ENCODE data around the gene CCNE1.
"Not testable (repeated sequence)": the region's sequence is repeated elsewhere in the genome, so short reads cannot be mapped to it uniquely, and the experiment has no call there.

Gene CCNE1

GRCh38 chr19:29795461-29796172 is 16.2 kb upstream of the CCNE1 start:
- Histone ChIP-seq H3K27me3 (ENCODE audit: insufficient read depth, low read length) (no peaks in the 10 kb centered on the region), H3K9me3 (ENCODE audit: low read length) (no peaks in the 10 kb centered on the region), H3K4me3 (ENCODE audit: low read length) (no peak overlapping the region), H3K4me1 (ENCODE audit: insufficient read depth, low read length) (peaks cover 2% of the 10 kb centered on the region), H3K36me3 (ENCODE audit: insufficient read depth, low read length) (no peaks in the 10 kb centered on the region), H2AFZ (ENCODE audit: low read depth, low read length) (no peak overlapping the region)

- no peaks in the 10 kb centered on the region for H3K9me3 ChIP-seq (ENCODE audit: low read length)
- H3K4me3 ChIP-seq (ENCODE audit: low read length): no peak overlapping the region
- H3K36me3 ChIP-seq (ENCODE audit: insufficient read depth, low read length): no peaks in the 10 kb centered on the region
- no peaks in the 10 kb centered on the region for H3K27me3 ChIP-seq (ENCODE audit: insufficient read depth, low read length)
- H3K4me1 ChIP-seq (ENCODE audit: insufficient read depth, low read length): peaks cover 2% of the 10 kb centered on the region
- no peak overlapping the region for H2AFZ ChIP-seq (ENCODE audit: low read depth, low read length)
Measured at GRCh38 chr19:29796173-29796573, 15.6 kb upstream of the CCNE1 start.

- Histone ChIP-seq H3K36me3 (ENCODE audit: insufficient read depth, low read length) (no peaks in the 10 kb centered on the region), H3K4me1 (ENCODE audit: insufficient read depth, low read length) (peaks cover 2% of the 10 kb centered on the region), H3K27me3 (ENCODE audit: insufficient read depth, low read length) (no peaks in the 10 kb centered on the region), H2AFZ (ENCODE audit: low read depth, low read length) (no peak overlapping the region), H3K4me3 (ENCODE audit: low read length) (no peak overlapping the region), H3K9me3 (ENCODE audit: low read length) (no peaks in the 10 kb centered on the region)
Measured at GRCh38 chr19:29798774-29799497, 12.9 kb upstream of the CCNE1 start.

- H2AFZ ChIP-seq (ENCODE audit: low read depth, low read length): no peak overlapping the region
- no peaks in the 10 kb centered on the region for H3K9me3 ChIP-seq (ENCODE audit: low read length)
- no peaks in the 10 kb centered on the region for H3K36me3 ChIP-seq (ENCODE audit: insufficient read depth, low read length)
- peaks cover 10% of the 10 kb centered on the region for H3K4me1 ChIP-seq (ENCODE audit: insufficient read depth, low read length)
- H3K4me3 ChIP-seq (ENCODE audit: low read length): no peak overlapping the region
- no peaks in the 10 kb centered on the region for H3K27me3 ChIP-seq (ENCODE audit: insufficient read depth, low read length)
Measured at GRCh38 chr19:29800100-29800825, 11.5 kb upstream of the CCNE1 start.

- H3K36me3 ChIP-seq (ENCODE audit: insufficient read depth, low read length); H3K9me3 ChIP-seq (ENCODE audit: low read length); H2AFZ ChIP-seq (ENCODE audit: low read depth, low read length); H3K27me3 ChIP-seq (ENCODE audit: insufficient read depth, low read length); H3K4me3 ChIP-seq (ENCODE audit: low read length): not testable (repeated sequence)
- H3K4me1 ChIP-seq (ENCODE audit: insufficient read depth, low read length): peaks cover 25% of the 10 kb centered on the region
Measured at GRCh38 chr19:29803951-29804350, 7.8 kb upstream of the CCNE1 start.

GRCh38 chr19:29804493-29804892 is 7.3 kb upstream of the CCNE1 start:
- H3K4me1 ChIP-seq (ENCODE audit: insufficient read depth, low read length): peaks cover 25% of the 10 kb centered on the region

GRCh38 chr19:29805031-29805965 is 6.5 kb upstream of the CCNE1 start:
- Histone ChIP-seq H3K36me3 (ENCODE audit: insufficient read depth, low read length) (no peaks in the 10 kb centered on the region), H2AFZ (ENCODE audit: low read depth, low read length) (no peak overlapping the region), H3K4me3 (ENCODE audit: low read length) (no peak overlapping the region), H3K9me3 (ENCODE audit: low read length) (no peaks in the 10 kb centered on the region), H3K4me1 (ENCODE audit: insufficient read depth, low read length) (peaks cover 25% of the 10 kb centered on the region), H3K27me3 (ENCODE audit: insufficient read depth, low read length) (no peaks in the 10 kb centered on the region)

More at GRCh38 chr19:29804493-29804892, 7.3 kb upstream of the CCNE1 start:
- Histone ChIP-seq H3K36me3 (ENCODE audit: insufficient read depth, low read length) (no peaks in the 10 kb centered on the region), H2AFZ (ENCODE audit: low read depth, low read length) (no peak overlapping the region), H3K4me3 (ENCODE audit: low read length) (no peak overlapping the region), H3K9me3 (ENCODE audit: low read length) (no peaks in the 10 kb centered on the region), H3K27me3 (ENCODE audit: insufficient read depth, low read length) (no peaks in the 10 kb centered on the region)

- Histone ChIP-seq H3K27me3 (ENCODE audit: insufficient read depth, low read length) (no peaks in the 10 kb centered on the region), H3K4me1 (ENCODE audit: insufficient read depth, low read length) (peaks cover 27% of the 10 kb centered on the region), H3K36me3 (ENCODE audit: insufficient read depth, low read length) (no peaks in the 10 kb centered on the region), H2AFZ (ENCODE audit: low read depth, low read length) (no peak overlapping the region), H3K9me3 (ENCODE audit: low read length) (no peaks in the 10 kb centered on the region), H3K4me3 (ENCODE audit: low read length) (no peak overlapping the region)
Measured at GRCh38 chr19:29806098-29806866, 5.5 kb upstream of the CCNE1 start.

- H3K27me3 ChIP-seq (ENCODE audit: insufficient read depth, low read length): no peaks in the 10 kb centered on the region
- H3K4me3 ChIP-seq (ENCODE audit: low read length): no peak overlapping the region
- no peaks in the 10 kb centered on the region for H3K36me3 ChIP-seq (ENCODE audit: insufficient read depth, low read length)
- H2AFZ ChIP-seq (ENCODE audit: low read depth, low read length): no peak overlapping the region
- no peaks in the 10 kb centered on the region for H3K9me3 ChIP-seq (ENCODE audit: low read length)
- peaks cover 27% of the 10 kb centered on the region for H3K4me1 ChIP-seq (ENCODE audit: insufficient read depth, low read length)
Measured at GRCh38 chr19:29807178-29807577, 4.6 kb upstream of the CCNE1 start.

GRCh38 chr19:29807870-29808405 is 3.9 kb upstream of the CCNE1 start:
- no peak overlapping the region for H2AFZ ChIP-seq (ENCODE audit: low read depth, low read length)
- no peak overlapping the region for H3K4me3 ChIP-seq (ENCODE audit: low read length)
- no peaks in the 10 kb centered on the region for H3K36me3 ChIP-seq (ENCODE audit: insufficient read depth, low read length)
- no peaks in the 10 kb centered on the region for H3K27me3 ChIP-seq (ENCODE audit: insufficient read depth, low read length)
- peaks cover 27% of the 10 kb centered on the region for H3K4me1 ChIP-seq (ENCODE audit: insufficient read depth, low read length)
- no peaks in the 10 kb centered on the region for H3K9me3 ChIP-seq (ENCODE audit: low read length)

- Histone ChIP-seq H3K9me3 (ENCODE audit: low read length) (no peaks in the 10 kb centered on the region), H3K4me3 (ENCODE audit: low read length) (no peak overlapping the region), H2AFZ (ENCODE audit: low read depth, low read length) (no peak overlapping the region), H3K36me3 (ENCODE audit: insufficient read depth, low read length) (peaks cover 5% of the 10 kb centered on the region), H3K4me1 (ENCODE audit: insufficient read depth, low read length) (peaks cover 22% of the 10 kb centered on the region), H3K27me3 (ENCODE audit: insufficient read depth, low read length) (no peaks in the 10 kb centered on the region)
Measured at GRCh38 chr19:29809795-29810503, 1.8 kb upstream of the CCNE1 start.

All from neuron (in vitro differentiated cells).